IMR-90 (cell line): Measurements from ENCODE around the gene RBM44.

ENCODE experiments used
- CHD1 ChIP-seq: IDR thresholded peaks from 2 replicates; pipeline ENCODE4 v1.6.1; 2012; ENCODE audit warnings: low read depth, low read length, improper control_type of control experiment
- RAD21 ChIP-seq: IDR thresholded peaks from 2 replicates; pipeline ENCODE4 v1.6.1; 2012; ENCODE audit warnings: low read length, improper control_type of control experiment
- RCOR1 ChIP-seq: IDR thresholded peaks from 2 replicates; pipeline ENCODE4 v1.6.1; 2012; ENCODE audit warnings: mild to moderate bottlenecking, low read length, improper control_type of control experiment; ENCODE audit not compliant: insufficient replicate concordance
- SMC3 ChIP-seq: fragments of 150-350 bp; IDR thresholded peaks from 2 replicates; pipeline ENCODE4 v1.6.1; 2016; ENCODE audit warnings: low read depth, mild to moderate bottlenecking, antibody characterized with exemption, low read length, moderate library complexity
- TF ChIP-seq, protein P1 (sequence below): conservative IDR thresholded peaks from 2 replicates; pipeline ENCODE4 v1.5.1; 2012; ENCODE audit warnings: mild to moderate bottlenecking, low read depth, low read length, improper control_type of control experiment

DNA sequence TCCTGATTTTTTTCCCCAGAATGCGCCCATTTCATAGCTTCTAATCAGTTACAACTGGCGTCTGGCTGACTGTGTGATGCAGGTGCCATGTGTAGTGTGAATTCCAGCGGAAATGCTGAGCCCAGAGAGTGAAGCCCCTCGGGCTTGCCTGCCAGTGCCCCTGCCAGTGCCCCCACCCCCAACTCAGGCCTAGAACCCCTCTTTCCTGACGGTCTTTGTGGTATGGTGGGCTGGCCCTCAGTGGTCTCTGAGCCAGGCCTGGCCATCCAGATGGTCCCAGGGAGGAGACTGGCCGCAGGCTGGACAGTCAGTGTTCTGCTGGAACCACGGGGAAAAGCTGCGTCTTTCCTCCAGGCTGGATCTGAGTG is 63.9 kb downstream of the RBM44 start:
- TF ChIP-seq, protein P1, sequence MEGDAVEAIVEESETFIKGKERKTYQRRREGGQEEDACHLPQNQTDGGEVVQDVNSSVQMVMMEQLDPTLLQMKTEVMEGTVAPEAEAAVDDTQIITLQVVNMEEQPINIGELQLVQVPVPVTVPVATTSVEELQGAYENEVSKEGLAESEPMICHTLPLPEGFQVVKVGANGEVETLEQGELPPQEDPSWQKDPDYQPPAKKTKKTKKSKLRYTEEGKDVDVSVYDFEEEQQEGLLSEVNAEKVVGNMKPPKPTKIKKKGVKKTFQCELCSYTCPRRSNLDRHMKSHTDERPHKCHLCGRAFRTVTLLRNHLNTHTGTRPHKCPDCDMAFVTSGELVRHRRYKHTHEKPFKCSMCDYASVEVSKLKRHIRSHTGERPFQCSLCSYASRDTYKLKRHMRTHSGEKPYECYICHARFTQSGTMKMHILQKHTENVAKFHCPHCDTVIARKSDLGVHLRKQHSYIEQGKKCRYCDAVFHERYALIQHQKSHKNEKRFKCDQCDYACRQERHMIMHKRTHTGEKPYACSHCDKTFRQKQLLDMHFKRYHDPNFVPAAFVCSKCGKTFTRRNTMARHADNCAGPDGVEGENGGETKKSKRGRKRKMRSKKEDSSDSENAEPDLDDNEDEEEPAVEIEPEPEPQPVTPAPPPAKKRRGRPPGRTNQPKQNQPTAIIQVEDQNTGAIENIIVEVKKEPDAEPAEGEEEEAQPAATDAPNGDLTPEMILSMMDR: no peak
- no peak for TF ChIP-seq CHD1
- no peak for TF ChIP-seq RCOR1
- TF ChIP-seq RAD21: no peak
- TF ChIP-seq SMC3: no peak
